ENCODE results near the gene CRTC3. TPM values are rescaled to one million over a fixed set of nuclear protein-coding genes. Genes with fewer than 3 reads are reported as not detected.

The CRTC3 gene
- total and polyA plus RNA-seq, 2 of the 13 experiments (the other 11 are each of a cell fraction or from before 2014, with no cell fraction given): 8.4 to 11.8 TPM

DNA sequence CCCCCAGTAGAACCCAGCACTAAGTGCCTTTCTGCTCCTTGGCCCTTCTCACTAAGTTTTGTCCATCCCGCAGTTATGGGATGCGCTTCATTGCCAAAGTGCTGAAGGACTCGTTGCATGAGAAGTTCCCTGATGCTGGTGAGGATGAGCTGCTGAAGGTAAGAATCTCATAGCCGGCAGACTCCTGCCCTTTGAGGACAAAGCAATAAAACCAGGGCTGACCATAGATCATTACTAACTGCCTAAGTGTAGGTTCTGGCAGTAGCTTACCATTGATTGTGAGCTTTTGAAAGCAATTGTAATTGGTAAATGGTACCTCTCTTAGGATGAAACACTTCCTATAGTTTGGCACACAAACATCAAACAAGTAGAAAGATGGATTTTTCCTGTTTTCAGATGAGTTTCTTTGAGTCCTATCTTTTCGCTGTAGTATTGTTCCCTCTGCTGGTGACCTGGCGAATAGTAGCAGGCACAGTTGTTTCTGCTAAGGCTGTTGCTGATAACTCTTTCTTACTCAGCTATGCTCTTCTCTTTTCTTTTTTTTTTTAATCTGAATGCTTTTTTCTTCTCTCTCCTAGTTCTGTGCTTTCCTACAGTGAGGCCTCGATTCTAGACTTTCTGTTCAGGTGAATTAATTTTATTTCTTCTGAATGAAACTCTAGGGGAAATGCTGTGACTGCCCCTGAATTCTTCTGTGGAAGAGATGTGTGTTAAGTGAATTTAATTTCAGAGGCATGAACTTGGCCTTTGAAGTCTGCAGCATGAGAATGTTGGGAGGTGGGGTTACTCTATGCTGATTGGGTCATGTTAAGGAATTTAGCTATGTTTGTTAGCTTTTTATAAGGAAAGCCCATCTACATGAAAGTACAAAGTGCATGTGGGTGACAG, 47.4 kb upstream of the CRTC3 start (continued):
- TF ChIP-seq TRIM22 (IDR thresholded peaks at IDR 0.05) (no peak), ZNF674 (CRISPR knock-in tag; IDR thresholded peaks at IDR 0.05; ENCODE audit: low read depth) (no peak), CREM (IDR thresholded peaks at IDR 0.05) (0 out of 2 replicates have a peak, but pooled peaks have one; percentile 21), CREM (CRISPR knock-in tag; IDR thresholded peaks at IDR 0.05) (no peak), TRIM24 (CRISPR knock-in tag; IDR thresholded peaks at IDR 0.05) (no peak), ZC3H4 (CRISPR knock-in tag; IDR thresholded peaks at IDR 0.05; ENCODE audit: borderline replicate concordance) (no peak), ZNF326 (CRISPR knock-in tag; IDR thresholded peaks at IDR 0.05; ENCODE audit: borderline replicate concordance) (no peak), NR2F2 (IDR thresholded peaks at IDR 0.05; ENCODE audit: borderline replicate concordance, low read depth) (no peak), NR2F6 (IDR thresholded peaks at IDR 0.05) (peak; percentile 85), NR2F6 (CRISPR knock-in tag; IDR thresholded peaks at IDR 0.05) (peak; percentile 88), ARID3A (IDR thresholded peaks at IDR 0.05; ENCODE audit: low read depth, low read length) (peak; percentile 53; the same call in 1 of the 2 replicates), AKAP8 (CRISPR knock-in tag; IDR thresholded peaks at IDR 0.05) (no peak), ZNF431 (CRISPR knock-in tag; IDR thresholded peaks at IDR 0.05; ENCODE audit: borderline replicate concordance, low read depth) (no peak), MTERF4 (CRISPR knock-in tag; IDR thresholded peaks at IDR 0.05) (no peak), ATF2 (CRISPR knock-in tag; IDR thresholded peaks at IDR 0.05) (no peak), FOXO1 (CRISPR knock-in tag; IDR thresholded peaks at IDR 0.05) (no peak), SALL1 (CRISPR knock-in tag; IDR thresholded peaks at IDR 0.05) (no peak), ZNF317 (CRISPR knock-in tag; IDR thresholded peaks at IDR 0.05) (no peak), SOX5 (CRISPR knock-in tag; IDR thresholded peaks at IDR 0.05; ENCODE audit: borderline replicate concordance) (no peak)
- TF ChIP-seq, protein P1, sequence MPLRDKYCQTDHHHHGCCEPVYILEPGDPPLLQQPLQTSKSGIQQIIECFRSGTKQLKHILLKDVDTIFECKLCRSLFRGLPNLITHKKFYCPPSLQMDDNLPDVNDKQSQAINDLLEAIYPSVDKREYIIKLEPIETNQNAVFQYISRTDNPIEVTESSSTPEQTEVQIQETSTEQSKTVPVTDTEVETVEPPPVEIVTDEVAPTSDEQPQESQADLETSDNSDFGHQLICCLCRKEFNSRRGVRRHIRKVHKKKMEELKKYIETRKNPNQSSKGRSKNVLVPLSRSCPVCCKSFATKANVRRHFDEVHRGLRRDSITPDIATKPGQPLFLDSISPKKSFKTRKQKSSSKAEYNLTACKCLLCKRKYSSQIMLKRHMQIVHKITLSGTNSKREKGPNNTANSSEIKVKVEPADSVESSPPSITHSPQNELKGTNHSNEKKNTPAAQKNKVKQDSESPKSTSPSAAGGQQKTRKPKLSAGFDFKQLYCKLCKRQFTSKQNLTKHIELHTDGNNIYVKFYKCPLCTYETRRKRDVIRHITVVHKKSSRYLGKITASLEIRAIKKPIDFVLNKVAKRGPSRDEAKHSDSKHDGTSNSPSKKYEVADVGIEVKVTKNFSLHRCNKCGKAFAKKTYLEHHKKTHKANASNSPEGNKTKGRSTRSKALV (CRISPR knock-in tag; IDR thresholded peaks at IDR 0.05): no peak
- TF ChIP-seq, protein P2, sequence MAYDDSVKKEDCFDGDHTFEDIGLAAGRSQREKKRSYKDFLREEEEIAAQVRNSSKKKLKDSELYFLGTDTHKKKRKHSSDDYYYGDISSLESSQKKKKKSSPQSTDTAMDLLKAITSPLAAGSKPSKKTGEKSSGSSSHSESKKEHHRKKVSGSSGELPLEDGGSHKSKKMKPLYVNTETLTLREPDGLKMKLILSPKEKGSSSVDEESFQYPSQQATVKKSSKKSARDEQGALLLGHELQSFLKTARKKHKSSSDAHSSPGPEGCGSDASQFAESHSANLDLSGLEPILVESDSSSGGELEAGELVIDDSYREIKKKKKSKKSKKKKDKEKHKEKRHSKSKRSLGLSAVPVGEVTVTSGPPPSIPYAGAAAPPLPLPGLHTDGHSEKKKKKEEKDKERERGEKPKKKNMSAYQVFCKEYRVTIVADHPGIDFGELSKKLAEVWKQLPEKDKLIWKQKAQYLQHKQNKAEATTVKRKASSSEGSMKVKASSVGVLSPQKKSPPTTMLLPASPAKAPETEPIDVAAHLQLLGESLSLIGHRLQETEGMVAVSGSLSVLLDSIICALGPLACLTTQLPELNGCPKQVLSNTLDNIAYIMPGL (CRISPR knock-in tag; IDR thresholded peaks at IDR 0.05; ENCODE audit: borderline replicate concordance in 1 of 2, low read depth in 1 of 2): 0 out of 4 replicates have a peak, but pooled peaks of 1 of the 2 experiments have one; percentile 25
